Measurements from ENCODE around the gene PARN.
"Not testable (repeated sequence)": the region's sequence is repeated elsewhere in the genome, so short reads cannot be mapped to it uniquely, and the experiment has no call there.

Gene PARN

DNA sequence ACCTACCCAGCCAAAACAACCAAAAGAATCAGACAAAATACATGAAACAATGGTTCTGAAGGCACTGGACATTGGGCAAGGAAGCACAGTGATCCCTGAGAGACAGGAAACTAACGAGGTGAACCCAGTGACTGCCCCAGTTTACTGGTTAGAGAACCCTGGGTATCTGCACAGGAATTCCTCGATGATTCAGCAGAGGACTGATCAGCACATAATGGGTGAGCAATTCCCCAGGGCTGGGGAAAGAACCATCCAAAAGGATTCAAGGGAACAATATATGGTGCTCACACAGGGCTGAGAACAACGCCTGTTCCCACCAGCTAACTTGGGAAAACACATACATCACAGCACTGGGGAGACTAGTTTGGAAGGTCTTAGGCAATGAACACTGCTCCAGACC lies 167.2 kb downstream of the PARN start:
- DNase-seq: no peak

DNA sequence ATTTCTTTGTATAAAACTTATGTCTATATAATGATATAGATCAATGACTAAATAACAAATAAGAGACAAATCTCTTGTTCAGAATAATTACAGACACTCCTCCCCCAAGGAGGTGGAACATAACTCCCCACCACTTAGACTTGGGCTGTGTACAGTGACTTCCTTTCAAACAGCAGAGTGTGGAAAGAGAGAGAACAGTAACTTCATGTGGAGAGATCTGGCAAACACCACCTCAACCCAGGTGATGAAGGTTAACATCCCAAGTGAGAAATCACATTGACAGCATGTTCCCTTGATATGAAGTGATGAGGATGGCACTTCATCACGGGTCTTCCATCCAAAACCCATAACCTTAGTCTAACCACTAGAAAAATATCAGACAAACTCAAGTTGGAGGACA lies 169.3 kb downstream of the PARN start:
- DNase-seq: no peak

DNA sequence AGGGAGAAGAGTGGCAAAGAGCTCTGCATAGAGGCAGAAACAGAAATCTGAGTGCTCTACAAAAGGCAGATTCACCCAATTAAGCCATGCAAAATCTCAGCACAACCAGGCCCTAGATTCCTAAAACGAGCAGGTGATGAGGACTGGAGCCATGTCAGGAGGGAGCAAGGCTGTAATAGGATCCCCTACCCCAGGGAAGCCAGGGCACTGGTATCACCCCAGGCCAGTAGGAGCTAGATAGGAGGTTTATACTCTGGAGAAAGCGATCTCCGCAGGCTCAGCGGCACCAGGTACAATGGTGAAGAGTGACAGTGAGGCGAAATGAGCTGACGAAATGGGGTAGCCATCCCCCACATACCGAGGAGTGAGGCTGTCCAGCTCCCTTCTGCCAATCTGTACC lies 171.5 kb downstream of the PARN start:
- DNase-seq: no peak

GRCh38 chr16:14456793-14457481 lies 173.1 kb downstream of the PARN start:
- no peak for DNase-seq

- no peak for DNase-seq
Observed at GRCh38 chr16:14455573-14455972, 174.5 kb downstream of the PARN start.

DNA sequence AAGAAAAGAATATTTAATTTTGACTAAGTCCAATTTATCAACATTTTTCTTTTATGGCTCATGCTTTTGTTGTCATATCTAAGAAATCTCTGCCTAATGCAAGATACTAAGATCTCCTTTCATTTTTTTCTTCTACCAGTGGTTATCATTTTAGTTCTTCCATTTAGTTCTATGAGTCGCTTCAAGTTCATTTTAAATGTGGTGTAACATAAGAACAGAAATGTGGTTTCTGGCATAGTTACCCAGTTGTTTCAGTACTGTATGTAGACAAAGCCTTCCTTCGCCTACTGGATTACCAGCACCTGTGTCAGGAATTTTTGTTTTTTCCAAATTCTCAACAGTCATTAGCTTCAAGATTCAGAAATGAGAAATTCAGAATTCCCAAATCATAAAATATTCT lies 175.7 kb downstream of the PARN start:
- DNase-seq: no peak

- no peak for DNase-seq
Observed at GRCh38 chr16:14452066-14452465, 178.0 kb downstream of the PARN start.

DNA sequence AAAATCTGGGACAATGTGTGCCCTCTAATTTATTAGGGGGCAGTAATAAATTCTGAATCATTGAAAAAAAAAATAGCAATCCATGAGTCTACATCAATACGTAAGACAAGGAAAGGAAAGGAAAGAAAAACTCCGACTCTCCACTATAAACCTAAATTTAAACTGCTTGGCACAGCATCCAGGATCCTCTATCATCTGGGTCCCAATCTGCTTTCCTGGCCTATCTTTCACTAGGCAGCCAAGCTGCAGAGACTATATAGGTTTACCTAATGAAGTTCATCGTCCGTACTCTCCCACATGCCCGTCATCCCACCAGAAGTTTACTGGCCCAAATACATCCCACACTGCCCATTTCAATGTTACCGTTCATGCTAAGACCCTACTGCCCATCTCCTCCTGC lies 179.2 kb downstream of the PARN start:
- no peak for DNase-seq

DNA sequence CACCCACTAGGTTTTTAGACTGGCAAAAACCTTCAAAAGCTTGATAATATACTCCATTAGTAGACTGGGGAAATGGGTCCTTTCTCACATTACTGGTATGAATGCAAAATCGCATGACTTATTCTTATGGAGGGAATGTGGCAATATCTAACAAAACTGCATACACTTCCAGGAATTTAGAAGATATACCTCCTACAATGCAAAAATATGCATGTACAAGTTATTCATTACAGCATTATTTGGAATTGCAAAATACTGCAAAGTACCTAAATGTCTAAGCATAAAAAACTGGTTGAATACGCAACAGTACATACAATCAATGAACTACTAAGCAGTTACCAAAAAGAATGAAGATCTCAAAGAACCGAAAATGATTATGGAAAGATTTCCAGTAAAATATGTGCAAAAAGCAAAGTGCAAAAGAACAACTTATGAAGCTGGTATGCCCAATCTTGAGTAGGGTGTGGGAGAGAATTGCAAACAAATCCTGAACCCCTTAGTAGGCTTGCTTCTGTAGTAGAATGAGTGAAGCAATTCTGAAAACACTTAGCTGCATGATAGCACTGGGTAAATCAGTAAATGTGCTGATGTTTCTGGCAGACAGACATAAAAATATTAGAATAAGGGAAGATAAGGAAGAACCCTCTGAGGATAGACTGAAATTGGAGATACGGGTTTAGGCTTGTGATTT lies 180.1 kb downstream of the PARN start:
- no peak for DNase-seq

DNA sequence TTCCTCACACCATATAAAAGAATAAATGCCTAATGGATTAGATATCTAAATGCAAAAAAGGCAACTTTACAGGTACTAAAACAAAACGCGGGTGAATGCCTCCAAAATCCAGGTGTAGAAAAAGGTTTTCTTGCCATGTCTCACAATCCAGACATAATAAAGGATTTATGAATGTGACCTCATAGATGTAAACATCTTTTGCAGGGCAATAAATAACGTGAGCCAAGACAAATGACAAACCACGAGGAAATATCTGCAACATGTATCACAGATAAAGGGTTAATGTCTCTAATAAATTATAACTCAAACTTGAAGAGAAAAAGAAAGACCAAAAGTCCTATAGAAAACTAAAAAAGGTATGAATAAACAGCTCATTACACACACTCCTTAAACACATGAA lies 180.7 kb downstream of the PARN start:
- no peak for DNase-seq

- DNase-seq: no peak
Observed at GRCh38 chr16:14448879-14449278, 181.2 kb downstream of the PARN start.

- DNase-seq: no peak
Observed at GRCh38 chr16:14447783-14448182, 182.3 kb downstream of the PARN start.

GRCh38 chr16:14446796-14447195 lies 183.3 kb downstream of the PARN start:
- no peak for DNase-seq

DNA sequence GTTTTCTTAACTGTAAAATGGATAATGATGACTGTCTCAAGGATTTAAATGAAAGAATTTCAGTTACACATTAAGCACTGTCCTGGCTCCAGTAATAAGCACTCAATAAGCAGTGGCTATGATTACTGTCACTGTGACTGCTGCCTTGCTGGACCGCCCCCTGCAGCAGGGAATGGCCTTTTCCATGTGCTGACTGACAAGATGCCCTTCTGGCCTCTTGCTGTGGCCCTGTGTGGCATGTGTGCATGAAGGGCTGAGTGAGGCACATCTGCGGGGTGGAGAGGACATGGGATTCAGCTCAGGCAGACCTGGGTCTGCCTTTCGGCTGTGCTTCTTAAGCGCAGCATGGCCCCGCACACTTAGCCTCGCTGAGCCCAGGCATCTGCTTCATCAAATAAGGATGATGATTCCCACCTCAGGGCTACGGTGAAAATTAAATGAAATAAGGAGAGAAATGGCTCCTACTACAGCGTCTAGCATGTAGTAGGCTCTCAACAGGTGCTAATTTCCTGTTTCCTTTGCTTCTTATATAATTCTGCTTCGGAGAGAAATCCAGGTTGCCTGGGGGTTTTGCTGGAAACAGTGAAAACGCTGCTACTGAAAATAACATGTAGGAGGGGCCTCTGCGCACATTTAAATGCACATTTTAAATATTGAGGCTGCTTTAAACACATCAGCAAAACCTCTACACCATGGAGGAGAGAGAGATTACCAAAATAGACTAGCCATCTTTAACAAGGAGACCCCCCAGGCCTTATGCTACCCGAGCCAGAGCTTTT lies 183.9 kb downstream of the PARN start:
- DNase-seq: no peak

GRCh38 chr16:14444979-14445810 lies 184.9 kb downstream of the PARN start:
- no peak for DNase-seq

DNA sequence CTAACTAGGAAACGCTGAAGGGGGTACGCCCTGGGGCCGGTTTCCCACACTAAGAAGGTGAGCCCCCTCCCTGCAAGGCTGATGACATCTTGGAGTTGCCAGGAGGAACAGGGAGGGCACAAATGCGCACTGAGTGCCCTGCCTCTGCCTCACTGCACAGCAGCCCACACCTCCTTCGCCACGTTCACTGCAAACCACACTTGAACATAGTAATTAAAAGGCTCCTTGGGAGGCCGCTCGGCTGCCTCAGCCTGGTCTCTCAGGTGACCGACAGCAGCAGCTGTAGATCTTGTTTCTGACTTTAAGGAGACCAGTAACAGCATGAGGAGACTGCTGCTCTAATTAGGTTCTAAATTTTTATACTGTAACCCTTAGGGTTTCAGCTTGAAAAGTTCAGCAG lies 188.5 kb downstream of the PARN start:
- DNase-seq: not testable (repeated sequence)

GRCh38 chr16:14438256-14438655 lies 191.8 kb downstream of the PARN start:
- no peak for DNase-seq

DNA sequence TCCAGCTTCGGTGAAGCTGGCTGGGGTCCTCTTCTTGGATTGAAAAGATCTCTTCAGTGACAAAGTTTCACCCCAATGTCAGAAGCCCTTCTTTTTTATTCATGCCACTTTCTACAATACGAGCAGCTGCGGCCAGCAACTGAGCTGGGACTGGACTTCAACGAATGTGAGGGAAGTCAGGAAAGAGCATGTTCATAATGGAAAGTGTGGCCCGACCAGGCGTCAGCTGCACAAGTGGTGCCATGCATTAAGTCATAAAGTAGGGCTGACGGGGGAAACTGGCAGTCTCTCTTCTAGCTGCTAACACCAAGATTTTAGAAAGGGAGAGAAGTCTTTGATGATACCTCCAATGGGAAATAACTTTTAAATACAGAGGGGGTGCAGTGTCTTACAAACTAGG lies 192.6 kb downstream of the PARN start:
- DNase-seq: no peak

DNA sequence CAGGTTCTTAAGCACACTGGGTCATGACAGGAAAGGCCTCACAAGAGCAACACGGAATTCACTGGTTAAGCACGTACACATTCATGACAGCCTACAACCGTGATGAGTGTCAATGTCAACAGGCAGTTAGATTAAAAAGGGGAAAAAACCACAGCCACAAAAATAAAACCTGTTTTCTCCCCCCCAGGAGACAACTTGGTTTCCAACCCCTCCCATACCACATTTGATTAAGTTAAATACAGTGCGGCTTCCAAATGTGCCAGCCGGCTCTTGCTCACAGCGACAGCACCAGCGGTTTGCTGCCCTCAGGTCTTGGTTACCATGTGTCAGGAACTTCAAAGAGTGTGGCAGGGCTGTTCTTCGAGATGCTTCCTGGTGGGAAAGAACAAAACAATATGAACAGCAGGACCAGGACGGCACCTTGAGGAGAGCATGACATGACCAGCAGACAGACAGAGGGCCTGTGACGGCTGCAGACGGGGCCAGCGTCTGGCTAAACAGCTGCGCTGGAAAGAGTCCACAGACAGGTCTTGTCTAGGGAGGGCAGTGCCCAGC lies 193.6 kb downstream of the PARN start:
- no peak for DNase-seq

GRCh38 chr16:14434860-14435259 lies 195.2 kb downstream of the PARN start:
- DNase-seq: no peak

DNA sequence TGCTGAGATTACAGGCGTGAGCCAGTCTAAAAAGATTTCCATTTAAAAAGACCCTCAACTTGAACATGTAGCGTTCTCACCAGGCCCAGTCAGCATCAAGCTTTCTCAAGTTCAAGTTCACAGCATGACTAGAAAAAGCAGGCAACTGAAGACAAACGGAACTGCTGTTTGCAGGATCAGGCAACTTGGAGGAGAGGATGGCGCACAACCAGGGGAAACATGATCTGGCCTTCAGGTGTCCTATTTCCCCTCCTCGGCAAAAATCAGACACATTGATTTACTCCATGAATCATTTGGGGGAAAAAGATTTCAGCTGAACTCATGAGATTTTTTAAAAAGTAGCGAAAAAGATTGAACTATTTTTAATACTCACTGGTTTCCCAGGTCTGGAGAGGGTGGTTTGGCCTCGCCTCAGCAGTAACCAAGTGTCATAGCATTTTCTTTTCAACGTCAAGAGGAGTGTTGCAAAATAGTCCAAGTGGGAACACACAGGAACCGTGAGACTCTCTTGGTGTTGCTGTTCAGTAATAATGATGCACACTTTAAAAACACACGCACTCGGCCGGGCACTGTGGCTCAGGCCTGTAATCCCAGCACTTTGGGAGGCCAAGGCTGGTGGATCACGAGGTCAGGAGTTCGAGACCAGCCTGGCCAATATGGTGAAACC lies 201.0 kb downstream of the PARN start:
- DNase-seq: not testable (repeated sequence)

- no peak for DNase-seq
Observed at GRCh38 chr16:14428043-14428442, 202.0 kb downstream of the PARN start.

Measured in AML-193 (cell line).